ENCODE results near the gene KRT85.

DNA sequence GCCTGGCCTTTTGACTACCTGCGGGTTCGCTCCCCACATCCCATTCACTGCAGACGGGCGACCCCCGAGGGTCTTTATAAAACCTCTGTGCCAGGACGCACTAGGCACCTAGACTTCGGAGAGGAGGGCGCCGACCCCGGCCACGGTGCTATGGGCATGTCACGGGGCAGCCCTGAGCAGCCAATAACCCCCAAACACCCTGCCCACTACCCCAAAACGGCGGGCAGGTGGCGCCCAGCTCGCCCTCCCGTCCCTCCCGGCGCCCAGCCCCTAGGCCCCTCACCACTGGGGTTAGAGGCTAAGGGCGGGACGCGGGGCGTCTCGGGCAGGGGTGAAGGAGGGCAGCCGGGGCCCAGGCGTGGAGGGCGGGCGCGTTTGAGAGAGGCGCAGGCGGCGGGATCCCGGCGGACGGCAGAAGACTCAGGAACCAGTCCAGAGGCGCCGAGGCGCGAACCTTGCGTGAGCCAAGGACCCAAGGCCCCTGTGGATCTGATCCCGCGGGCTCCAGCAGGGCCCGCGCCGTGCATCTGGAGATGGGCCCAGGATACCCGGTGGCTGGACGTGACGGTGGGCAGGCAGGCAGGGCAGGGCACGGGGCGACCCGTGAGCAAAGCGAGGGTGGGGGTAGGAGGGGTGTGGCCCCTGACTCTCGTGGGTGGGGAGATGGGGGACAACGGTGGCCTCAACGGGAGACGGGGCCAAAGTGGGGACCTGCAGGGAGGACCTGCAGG lies 11.1 kb downstream of the KRT85 start:
- TF ChIP-seq MAF1 (CRISPR knock-in tag; IDR thresholded peaks at IDR 0.05; ENCODE audit: borderline replicate concordance) (no peak), IKZF1 (IDR thresholded peaks at IDR 0.05) (no peak), HCFC1 (IDR thresholded peaks at IDR 0.05; ENCODE audit: low read depth, low read length) (no peak), ETV6 (CRISPR knock-in tag; conservative IDR thresholded peaks at IDR 0.05) (no peak)
